HepG2 (cell line): ENCODE results near the gene ACYP2. TPM values are rescaled to one million over a fixed set of nuclear protein-coding genes. Genes with fewer than 3 reads are reported as not detected.

Source experiments
- DMAP1 ChIP-seq: IDR thresholded peaks from 2 replicates; pipeline ENCODE4 v1.6.1; 2016
- ELF3 ChIP-seq: IDR thresholded peaks from 2 replicates; pipeline ENCODE4 v1.6.1; 2016; ENCODE audit warnings: missing genetic modification reagents, missing compliant biosample characterization
- MED1 ChIP-seq: sonication (generic); formaldehyde crosslinking; IDR thresholded peaks from 2 replicates; pipeline ENCODE4 v1.4.0; 2020; ENCODE audit warnings: missing genetic modification reagents
- NFRKB ChIP-seq: fragments of 450-650 bp; IDR thresholded peaks from 2 replicates; pipeline ENCODE4 v1.6.1; 2017
- POGZ ChIP-seq: sonication (generic); formaldehyde crosslinking; IDR thresholded peaks from 2 replicates; pipeline ENCODE4 v1.4.0; 2020; ENCODE audit warnings: mild to moderate bottlenecking, missing genetic modification reagents
- WIZ ChIP-seq: sonication (generic); formaldehyde crosslinking; IDR thresholded peaks from 2 replicates; pipeline ENCODE4 v1.5.1; 2020; ENCODE audit warnings: mild to moderate bottlenecking, missing genetic modification reagents
- ZNF253 ChIP-seq: sonication (generic); formaldehyde crosslinking; IDR thresholded peaks from 2 replicates; pipeline ENCODE4 v1.8.0; 2022; ENCODE audit warnings: mild to moderate bottlenecking, missing genetic modification reagents, borderline replicate concordance
- ZNF318 ChIP-seq: sonication (generic); formaldehyde crosslinking; IDR thresholded peaks from 2 replicates; pipeline ENCODE4 v1.4.0; 2020; ENCODE audit warnings: mild to moderate bottlenecking, missing genetic modification reagents
- ZNF331 ChIP-seq: sonication (generic); formaldehyde crosslinking; IDR thresholded peaks from 2 replicates; pipeline ENCODE4 v1.4.0; 2020; ENCODE audit warnings: missing genetic modification reagents
- ZNF549 ChIP-seq: sonication (generic); formaldehyde crosslinking; IDR thresholded peaks from 2 replicates; pipeline ENCODE4 v1.5.0; 2020; ENCODE audit warnings: missing genetic modification reagents
- ZNF629 ChIP-seq: sonication (generic); formaldehyde crosslinking; conservative IDR thresholded peaks from 2 replicates; pipeline ENCODE4 v1.5.0; 2020; ENCODE audit warnings: missing genetic modification reagents
- ZNF720 ChIP-seq: sonication (generic); formaldehyde crosslinking; IDR thresholded peaks from 2 replicates; pipeline ENCODE4 v1.4.0; 2020; ENCODE audit warnings: missing genetic modification reagents
- polyA plus RNA-seq, 8 experiments: library from polyadenylated mRNA; depleted of rRNA in 3 of 8; stranded (reverse) in 7 of 8; unstranded in 1 of 8; fragments of >200 nt; fragmentation: Illumina TruSeq in 4 of 8; extraction: Trizol in 4 of 8; gene quantifications; 2 replicates each; pipeline versions ENCODE4 v1.2.1 to v1.2.3, GENCODE V29; 2011 to 2016; ENCODE audit warnings: low read depth in 4 of 8, missing spikeins in 1 of 8, mixed read lengths in 1 of 8; ENCODE audit not compliant: insufficient read depth in 1 of 8
- total RNA-seq, 5 experiments: library from RNA; depleted of rRNA; stranded (reverse); fragments of >200 nt; fragmentation: Illumina TruSeq; extraction: Trizol; gene quantifications; 2 replicates each; pipeline ENCODE4 v1.2.3, GENCODE V29; 2016; ENCODE audit warnings: low read depth in 1 of 5
- TF ChIP-seq, protein P1 (sequence below): sonication (generic); formaldehyde crosslinking; IDR thresholded peaks from 2 replicates; pipeline ENCODE4 v1.5.1; 2020; ENCODE audit warnings: mild to moderate bottlenecking, missing genetic modification reagents
- TF ChIP-seq, protein P2 (sequence below): sonication (generic); formaldehyde crosslinking; IDR thresholded peaks from 2 replicates; pipeline ENCODE4 v1.5.1; 2020; ENCODE audit warnings: mild to moderate bottlenecking, missing genetic modification reagents, moderate library complexity

ACYP2 gene
- total and polyA plus RNA-seq, 2 of the 13 experiments (the other 11 are each of a cell fraction or from before 2014, with no cell fraction given), result 12.3 to 12.7 TPM

GRCh38 chr2:54115284-54116137 is at the start of gene ACYP2 (continued):
- TF ChIP-seq NFRKB (peak; percentile 95), ZNF253 (0 out of 2 replicates have a peak, but pooled peaks have one; percentile 76), ZNF629 (CRISPR knock-in tag) (no peak; the same call in 1 of the 2 replicates), ZNF318 (peak; percentile 88; the same call in 1 of the 2 replicates), MED1 (peak; percentile 77), DMAP1 (CRISPR knock-in tag) (peak; percentile 100), ZNF720 (CRISPR knock-in tag) (no peak), WIZ (CRISPR knock-in tag) (peak; percentile 89; the same call in 1 of the 2 replicates), ZNF331 (peak; percentile 66; the same call in 1 of the 2 replicates), POGZ (peak; percentile 98), ZNF549 (0 out of 2 replicates have a peak, but pooled peaks have one; percentile 54), ELF3 (CRISPR knock-in tag) (peak; percentile 91)
- TF ChIP-seq, protein P1, sequence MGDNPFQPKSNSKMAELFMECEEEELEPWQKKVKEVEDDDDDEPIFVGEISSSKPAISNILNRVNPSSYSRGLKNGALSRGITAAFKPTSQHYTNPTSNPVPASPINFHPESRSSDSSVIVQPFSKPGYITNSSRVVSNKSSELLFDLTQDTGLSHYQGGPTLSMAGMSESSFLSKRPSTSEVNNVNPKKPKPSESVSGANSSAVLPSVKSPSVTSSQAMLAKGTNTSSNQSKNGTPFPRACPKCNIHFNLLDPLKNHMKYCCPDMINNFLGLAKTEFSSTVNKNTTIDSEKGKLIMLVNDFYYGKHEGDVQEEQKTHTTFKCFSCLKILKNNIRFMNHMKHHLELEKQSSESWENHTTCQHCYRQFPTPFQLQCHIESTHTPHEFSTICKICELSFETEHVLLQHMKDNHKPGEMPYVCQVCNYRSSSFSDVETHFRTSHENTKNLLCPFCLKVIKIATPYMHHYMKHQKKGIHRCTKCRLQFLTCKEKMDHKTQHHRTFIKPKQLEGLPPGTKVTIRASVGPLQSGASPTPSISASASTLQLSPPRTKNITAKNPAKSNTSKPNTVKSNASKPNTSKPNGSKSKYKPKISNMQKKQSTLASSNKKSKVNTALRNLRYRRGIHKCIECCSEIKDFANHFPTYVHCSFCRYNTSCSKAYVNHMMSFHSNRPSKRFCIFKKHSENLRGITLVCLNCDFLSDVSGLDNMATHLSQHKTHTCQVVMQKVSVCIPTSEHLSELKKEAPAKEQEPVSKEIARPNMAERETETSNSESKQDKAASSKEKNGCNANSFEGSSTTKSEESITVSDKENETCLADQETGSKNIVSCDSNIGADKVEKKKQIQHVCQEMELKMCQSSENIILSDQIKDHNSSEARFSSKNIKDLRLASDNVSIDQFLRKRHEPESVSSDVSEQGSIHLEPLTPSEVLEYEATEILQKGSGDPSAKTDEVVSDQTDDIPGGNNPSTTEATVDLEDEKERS (CRISPR knock-in tag), result peak; percentile 79
- TF ChIP-seq, protein P2, sequence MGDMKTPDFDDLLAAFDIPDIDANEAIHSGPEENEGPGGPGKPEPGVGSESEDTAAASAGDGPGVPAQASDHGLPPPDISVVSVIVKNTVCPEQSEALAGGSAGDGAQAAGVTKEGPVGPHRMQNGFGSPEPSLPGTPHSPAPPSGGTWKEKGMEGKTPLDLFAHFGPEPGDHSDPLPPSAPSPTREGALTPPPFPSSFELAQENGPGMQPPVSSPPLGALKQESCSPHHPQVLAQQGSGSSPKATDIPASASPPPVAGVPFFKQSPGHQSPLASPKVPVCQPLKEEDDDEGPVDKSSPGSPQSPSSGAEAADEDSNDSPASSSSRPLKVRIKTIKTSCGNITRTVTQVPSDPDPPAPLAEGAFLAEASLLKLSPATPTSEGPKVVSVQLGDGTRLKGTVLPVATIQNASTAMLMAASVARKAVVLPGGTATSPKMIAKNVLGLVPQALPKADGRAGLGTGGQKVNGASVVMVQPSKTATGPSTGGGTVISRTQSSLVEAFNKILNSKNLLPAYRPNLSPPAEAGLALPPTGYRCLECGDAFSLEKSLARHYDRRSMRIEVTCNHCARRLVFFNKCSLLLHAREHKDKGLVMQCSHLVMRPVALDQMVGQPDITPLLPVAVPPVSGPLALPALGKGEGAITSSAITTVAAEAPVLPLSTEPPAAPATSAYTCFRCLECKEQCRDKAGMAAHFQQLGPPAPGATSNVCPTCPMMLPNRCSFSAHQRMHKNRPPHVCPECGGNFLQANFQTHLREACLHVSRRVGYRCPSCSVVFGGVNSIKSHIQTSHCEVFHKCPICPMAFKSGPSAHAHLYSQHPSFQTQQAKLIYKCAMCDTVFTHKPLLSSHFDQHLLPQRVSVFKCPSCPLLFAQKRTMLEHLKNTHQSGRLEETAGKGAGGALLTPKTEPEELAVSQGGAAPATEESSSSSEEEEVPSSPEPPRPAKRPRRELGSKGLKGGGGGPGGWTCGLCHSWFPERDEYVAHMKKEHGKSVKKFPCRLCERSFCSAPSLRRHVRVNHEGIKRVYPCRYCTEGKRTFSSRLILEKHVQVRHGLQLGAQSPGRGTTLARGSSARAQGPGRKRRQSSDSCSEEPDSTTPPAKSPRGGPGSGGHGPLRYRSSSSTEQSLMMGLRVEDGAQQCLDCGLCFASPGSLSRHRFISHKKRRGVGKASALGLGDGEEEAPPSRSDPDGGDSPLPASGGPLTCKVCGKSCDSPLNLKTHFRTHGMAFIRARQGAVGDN (CRISPR knock-in tag), result peak; percentile 98
